GM18502 (cell line): ENCODE data around the gene LUZP1.

Source experiments
- ATAC-seq: cut with Tn5 transposase; IDR thresholded peaks from one replicate; pipeline ENCODE4 v1.9.1; 2021; ENCODE audit warnings: mild to moderate bottlenecking; ENCODE audit not compliant: unreplicated experiment, poor library complexity

Gene LUZP1

GRCh38 chr1:23120383-23120782, 48.3 kb downstream of the LUZP1 start:
- no peak for ATAC-seq

GRCh38 chr1:23118957-23119792, 49.5 kb downstream of the LUZP1 start:
- ATAC-seq: no peak

GRCh38 chr1:23118407-23118806, 50.2 kb downstream of the LUZP1 start:
- no peak for ATAC-seq

GRCh38 chr1:23116921-23117699, 51.5 kb downstream of the LUZP1 start:
- no peak for ATAC-seq

GRCh38 chr1:23116216-23116836, 52.3 kb downstream of the LUZP1 start:
- ATAC-seq: no peak

- ATAC-seq: no peak
Measured at GRCh38 chr1:23114424-23115079, 54.1 kb downstream of the LUZP1 start.

- ATAC-seq: no peak
Measured at GRCh38 chr1:23111600-23112535, 56.8 kb downstream of the LUZP1 start.

GRCh38 chr1:23110391-23110790, 58.3 kb downstream of the LUZP1 start:
- no peak for ATAC-seq

- ATAC-seq: no peak
Measured at GRCh38 chr1:23108918-23109533, 59.6 kb downstream of the LUZP1 start.

- no peak for ATAC-seq
Measured at GRCh38 chr1:23103001-23103889, 65.4 kb downstream of the LUZP1 start.

- ATAC-seq: no peak
Measured at GRCh38 chr1:23102289-23102688, 66.4 kb downstream of the LUZP1 start.

GRCh38 chr1:23101887-23102286, 66.8 kb downstream of the LUZP1 start:
- no peak for ATAC-seq

GRCh38 chr1:23101101-23101827, 67.4 kb downstream of the LUZP1 start:
- ATAC-seq: no peak

GRCh38 chr1:23100074-23100748, 68.4 kb downstream of the LUZP1 start:
- ATAC-seq: no peak

GRCh38 chr1:23099171-23099536, 69.5 kb downstream of the LUZP1 start:
- no peak for ATAC-seq

- ATAC-seq: no peak
Measured at GRCh38 chr1:23098463-23099170, 70.0 kb downstream of the LUZP1 start.
